Mucosa of gallbladder (tissue), 1 donor: Measurements from ENCODE around the gene RIPPLY1. TPM values are rescaled to one million over a fixed set of nuclear protein-coding genes. Genes with fewer than 3 reads are reported as not detected.
"Not testable (repeated sequence)": the region's sequence is repeated elsewhere in the genome, so short reads cannot be mapped to it uniquely, and the experiment has no call there.

ENCODE experiments used
- DNase-seq: peaks from one replicate; pipeline ENCODE4 v3.0.0-alpha.2; 2020; ENCODE audit warnings: low spot score
- total RNA-seq: library from RNA; stranded (reverse); gene quantifications from one replicate; pipeline ENCODE4 v1.2.1, GENCODE V29; 2021
- donor health status: DM: no; HTN: no; CAD: no.

The RIPPLY1 gene
- total RNA-seq, 1 donor from 2014 or later = not detected

GRCh38 chrX:106912864-106913263, 9.7 kb upstream of the RIPPLY1 start:
- no peak for DNase-seq

DNA sequence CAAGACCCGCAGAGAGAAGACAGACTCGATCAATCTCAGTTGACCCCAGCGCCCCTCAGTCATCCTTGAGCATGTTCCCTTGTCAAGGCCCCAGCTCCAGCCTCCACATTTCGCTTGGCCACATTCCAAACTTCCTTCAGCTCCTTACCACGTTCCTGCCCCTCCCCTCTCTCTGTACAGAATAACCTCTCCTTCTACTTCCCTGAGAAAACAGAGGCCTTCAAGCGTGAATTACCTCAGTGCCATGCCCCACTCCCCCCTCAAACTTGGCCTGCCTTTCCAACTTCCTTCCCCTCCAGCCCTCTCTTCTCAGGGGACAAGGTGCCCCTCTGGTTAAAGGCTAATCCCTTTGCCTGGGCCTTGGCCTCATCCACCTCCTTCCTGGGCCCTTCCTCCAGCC, 3.2 kb upstream of the RIPPLY1 start:
- DNase-seq = peak; percentile 22

- DNase-seq = no peak
Measured at GRCh38 chrX:106905064-106905708, 2.0 kb upstream of the RIPPLY1 start.

- no peak for DNase-seq
Measured at GRCh38 chrX:106903856-106904528, 851 bp upstream of the RIPPLY1 start.

- no peak for DNase-seq
Measured at GRCh38 chrX:106902684-106903083, 457 bp downstream of the RIPPLY1 start.

DNA sequence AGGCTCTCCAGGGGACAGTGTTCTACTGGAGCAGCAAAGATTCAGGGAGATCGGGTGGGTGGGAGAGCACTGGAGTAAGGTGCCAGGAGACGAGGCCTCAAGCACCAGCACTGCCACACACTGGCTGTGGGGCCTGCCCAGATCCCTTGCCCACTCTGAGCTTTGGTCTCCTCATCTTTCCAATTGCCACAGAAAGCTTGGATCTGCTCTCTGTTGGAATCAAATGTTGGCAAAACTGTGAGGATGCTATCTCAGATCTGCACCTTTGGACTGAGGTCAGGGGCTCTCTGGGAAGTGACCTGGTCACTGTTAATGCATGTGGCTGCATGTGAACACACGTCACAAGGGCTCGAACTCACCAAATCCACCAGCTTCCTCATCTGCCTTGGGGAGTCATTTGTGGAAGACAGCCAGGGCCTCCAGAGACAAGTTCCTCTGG, 1.3 kb downstream of the RIPPLY1 start:
- DNase-seq = no peak

DNA sequence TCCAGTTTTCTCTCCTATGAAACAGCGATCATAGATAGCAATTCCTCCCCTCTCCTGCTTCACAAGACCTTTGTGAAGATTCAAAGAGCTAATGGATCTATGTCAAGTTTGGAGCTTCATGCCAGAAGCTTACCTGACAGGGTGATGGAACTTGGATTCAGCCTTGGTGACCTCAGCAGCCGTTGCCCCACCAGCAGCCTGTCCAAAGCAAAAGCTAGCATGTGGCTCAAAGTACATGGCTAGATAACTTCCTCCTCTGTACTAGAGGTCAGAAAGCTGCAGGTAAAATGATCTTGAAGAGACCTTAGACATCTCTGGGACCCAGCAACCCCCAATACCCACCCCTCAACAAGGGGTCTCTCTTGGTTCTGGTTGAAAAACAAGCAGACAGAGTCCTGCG, 1.8 kb downstream of the RIPPLY1 start:
- DNase-seq = no peak

GRCh38 chrX:106899841-106900240, 3.3 kb downstream of the RIPPLY1 start:
- no peak for DNase-seq

GRCh38 chrX:106899276-106899675, 3.9 kb downstream of the RIPPLY1 start:
- no peak for DNase-seq

DNA sequence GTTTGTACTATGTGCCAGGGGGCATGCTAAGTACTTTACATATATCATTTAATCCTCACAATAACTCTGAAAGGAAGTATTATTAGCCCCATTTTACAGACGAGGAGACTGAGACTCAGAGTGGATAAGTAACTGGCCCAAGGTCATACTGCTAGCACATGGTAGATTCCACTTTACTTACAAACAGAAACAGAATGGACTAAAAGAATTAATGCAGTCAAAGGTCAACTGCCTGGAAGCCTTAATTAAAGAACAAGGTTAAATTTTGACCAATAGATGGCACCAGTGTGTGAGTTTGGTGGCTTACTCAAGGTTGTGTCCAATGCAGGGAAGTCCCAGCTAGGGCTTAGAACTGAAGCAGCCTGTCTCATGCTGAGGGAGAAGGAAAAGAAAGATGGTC, 4.7 kb downstream of the RIPPLY1 start:
- DNase-seq = peak; percentile 22

DNA sequence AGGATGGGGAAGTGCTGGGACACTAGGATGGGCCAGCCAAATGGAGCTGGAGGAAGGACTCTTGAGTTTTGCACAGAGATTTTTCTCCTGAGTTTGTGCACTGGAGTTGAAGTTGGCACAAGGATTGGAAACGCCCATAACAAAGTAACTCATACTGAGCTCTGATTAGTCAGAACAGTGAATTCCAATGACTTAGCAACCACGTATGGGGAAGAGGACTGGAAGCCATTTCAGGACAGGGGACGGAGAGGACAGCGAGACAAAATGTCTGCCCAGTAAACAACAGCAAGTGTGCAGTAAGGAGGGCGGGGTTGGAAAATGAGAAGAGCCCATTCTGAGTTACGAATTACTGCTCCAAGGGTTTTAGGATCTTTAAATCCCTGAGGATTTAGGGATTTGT, 5.9 kb downstream of the RIPPLY1 start:
- DNase-seq = no peak

DNA sequence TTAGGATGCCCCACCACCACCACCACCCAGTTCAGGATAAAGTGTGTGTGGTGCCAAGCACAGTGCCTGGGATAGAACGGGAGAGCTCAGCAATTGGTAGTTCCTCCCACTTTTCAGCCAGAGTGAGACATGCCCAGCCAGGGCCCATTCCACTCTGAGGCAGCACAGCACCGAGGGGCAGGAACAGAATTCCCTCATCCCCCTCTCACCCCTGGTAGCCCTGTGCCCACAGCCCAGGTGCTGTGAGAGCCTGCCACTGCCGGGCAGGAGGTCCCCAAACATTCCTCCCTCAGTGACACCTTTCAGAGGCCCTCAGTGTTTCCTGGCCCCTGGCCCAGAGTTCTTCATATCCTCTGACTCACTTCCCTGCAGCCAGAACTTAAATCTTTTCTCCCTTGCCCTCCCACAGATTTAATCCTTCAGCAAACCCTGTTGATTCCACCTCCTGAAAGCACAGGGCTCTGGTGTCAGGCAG, 8.1 kb downstream of the RIPPLY1 start:
- no peak for DNase-seq

- DNase-seq = peak; percentile 48
Measured at GRCh38 chrX:106894392-106894909, 8.7 kb downstream of the RIPPLY1 start.

DNA sequence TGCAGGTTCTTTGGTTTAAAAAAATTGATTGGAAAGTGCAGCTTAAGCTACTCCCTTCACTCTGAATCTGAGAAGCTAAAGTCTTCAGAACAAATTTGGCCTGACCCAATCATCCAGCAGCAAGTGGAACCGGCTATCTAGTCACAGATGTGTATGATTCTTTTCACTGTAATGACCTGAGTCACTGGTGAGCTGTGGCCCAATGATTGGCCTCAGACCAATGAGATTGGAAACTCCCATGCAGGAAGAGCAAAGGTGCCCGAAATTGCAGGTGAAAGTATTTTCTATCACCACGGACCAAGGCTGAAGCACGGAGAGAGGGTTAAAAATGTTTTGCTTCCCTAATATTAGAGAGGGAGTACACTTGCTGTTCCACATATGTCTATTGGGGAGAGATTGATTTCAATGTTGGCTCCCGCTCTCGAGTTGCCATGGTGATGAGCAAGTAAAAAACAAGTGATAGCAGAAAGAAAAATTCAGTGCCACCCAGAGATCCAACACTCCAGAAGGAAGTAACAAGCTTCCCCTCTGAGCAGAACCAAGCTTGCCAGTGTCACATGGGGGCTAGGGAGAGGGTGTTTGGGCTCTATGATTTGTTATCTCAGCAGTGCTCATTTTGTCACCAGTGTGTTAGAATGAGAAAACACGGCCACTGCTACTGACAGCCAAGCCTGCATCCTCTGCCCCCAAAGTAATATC, 11.2 kb downstream of the RIPPLY1 start:
- no peak for DNase-seq

DNA sequence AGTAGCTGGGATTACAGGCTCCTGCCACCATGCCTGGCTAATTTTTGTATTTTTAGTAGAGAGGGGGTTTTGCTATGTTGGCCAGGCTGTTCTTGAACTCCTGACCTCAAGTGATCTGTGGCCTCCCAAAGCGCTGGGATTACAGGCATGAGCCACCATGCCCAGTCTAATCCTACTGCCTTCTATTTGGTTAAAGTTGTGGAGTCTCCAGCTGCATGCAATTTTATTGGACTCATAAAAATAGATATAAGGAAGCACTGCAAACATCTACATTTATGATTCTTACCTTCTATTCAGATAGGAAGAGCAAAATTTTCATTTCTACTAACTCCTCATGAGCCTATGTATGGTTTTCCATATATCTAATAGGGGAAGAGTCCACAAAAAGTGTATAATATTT, 13.7 kb downstream of the RIPPLY1 start:
- no peak for DNase-seq

- no peak for DNase-seq
Measured at GRCh38 chrX:106875151-106875550, 28.0 kb downstream of the RIPPLY1 start.

GRCh38 chrX:106874075-106874474, 29.1 kb downstream of the RIPPLY1 start:
- DNase-seq = no peak

- not testable (repeated sequence) for DNase-seq
Measured at GRCh38 chrX:106872796-106873195, 30.3 kb downstream of the RIPPLY1 start.

DNA sequence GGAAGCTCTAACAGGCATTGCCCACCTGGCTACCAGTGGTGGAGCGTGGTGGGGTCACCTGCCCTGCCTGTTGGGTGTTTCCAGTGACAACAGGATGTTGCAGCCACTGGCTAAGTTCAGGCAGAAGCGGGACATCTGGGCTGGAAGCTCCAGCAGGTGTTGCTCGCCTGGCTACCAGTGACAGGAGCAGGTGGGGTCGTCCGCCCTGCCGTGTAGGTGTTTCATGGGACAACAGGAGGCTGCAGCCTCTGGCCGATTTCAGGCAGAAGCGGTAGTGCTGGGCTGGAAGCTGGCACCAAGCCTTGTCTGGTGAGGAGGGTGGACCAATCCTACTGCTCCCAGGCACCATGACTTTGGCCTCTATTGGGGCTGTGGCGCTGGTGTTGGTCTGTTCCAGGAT, 39.4 kb downstream of the RIPPLY1 start:
- DNase-seq = no peak

- peak; percentile 12 for DNase-seq
Measured at GRCh38 chrX:106862972-106863688, 40.0 kb downstream of the RIPPLY1 start.
